Measurements from ENCODE around the gene KCTD5.
A peak's percentile ranks its signal among the peaks of the same experiment; 100 is the strongest.

The KCTD5 gene

DNA sequence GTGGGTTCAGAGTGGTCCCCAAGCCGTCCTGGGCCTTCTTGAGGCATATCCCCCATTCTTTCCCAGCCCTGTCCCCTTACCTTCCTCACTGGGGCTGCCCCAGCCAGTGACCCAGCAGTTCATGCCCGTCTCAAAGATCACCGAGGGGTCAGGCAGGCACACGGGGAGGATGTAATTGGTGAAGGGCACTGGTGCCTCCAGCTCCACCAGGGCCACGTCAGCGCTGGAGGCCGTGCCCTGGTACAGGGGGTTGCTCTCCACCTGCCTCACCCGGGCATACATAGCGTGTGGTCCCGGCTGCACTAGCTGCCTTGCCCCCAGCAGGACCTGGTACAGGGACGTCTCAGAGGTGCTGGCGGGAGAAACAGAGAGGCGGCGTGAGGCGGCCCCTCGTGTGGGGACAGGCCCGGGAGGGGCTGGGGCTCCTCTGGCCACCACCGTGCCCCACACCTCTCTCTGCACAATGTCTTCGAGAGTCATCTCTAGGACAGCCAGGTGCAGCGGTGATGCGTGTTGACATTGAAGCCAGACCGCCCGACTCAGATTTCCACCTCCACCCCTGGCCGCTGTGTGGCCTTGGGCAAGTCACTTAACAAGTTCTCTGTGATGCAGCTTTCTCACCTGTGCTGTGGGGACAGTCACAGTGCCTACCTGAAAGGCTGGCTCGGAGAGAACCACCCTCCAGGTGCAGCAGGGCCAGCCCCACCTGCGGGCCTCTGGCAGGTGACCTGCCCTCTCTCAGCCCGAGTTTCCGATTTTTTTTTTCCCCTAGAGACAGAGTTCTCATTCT lies 31.9 kb downstream of the KCTD5 start:
- ChIA-PET CTCF (no interaction called here), POLR2A (no interaction called here)
- no peak for DNase-seq (ENCODE audit: low read depth, low spot score)
- TF ChIP-seq, protein P1, sequence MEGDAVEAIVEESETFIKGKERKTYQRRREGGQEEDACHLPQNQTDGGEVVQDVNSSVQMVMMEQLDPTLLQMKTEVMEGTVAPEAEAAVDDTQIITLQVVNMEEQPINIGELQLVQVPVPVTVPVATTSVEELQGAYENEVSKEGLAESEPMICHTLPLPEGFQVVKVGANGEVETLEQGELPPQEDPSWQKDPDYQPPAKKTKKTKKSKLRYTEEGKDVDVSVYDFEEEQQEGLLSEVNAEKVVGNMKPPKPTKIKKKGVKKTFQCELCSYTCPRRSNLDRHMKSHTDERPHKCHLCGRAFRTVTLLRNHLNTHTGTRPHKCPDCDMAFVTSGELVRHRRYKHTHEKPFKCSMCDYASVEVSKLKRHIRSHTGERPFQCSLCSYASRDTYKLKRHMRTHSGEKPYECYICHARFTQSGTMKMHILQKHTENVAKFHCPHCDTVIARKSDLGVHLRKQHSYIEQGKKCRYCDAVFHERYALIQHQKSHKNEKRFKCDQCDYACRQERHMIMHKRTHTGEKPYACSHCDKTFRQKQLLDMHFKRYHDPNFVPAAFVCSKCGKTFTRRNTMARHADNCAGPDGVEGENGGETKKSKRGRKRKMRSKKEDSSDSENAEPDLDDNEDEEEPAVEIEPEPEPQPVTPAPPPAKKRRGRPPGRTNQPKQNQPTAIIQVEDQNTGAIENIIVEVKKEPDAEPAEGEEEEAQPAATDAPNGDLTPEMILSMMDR (IDR thresholded peaks at IDR 0.05; ENCODE audit: insufficient read depth, low read length, missing control alignments) = no peak
- H3K4me3 ChIP-seq (ENCODE audit: low read depth, low read length) = no peak overlapping the region

DNA sequence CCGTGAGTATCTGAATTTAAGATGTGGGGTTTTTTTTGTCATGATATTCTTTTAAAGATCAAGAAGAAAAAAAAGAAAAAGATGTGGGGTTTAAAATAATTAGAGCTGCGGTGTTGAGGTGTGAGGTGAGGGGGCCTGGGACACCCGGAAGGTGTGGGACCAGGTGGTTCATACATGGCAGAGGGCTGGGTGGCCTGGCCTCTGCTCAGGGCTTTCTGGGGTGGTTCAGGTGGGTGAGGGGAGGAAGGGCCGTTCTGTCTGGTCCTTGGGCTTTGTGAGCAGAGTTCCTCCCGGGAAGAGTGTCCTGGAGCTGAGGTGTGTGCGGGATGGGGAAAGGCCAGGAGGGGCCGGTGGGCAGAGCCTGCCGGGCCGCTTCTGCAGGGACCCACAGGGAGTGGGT lies 32.7 kb downstream of the KCTD5 start:
- TF ChIP-seq, protein P1 (IDR thresholded peaks at IDR 0.05; ENCODE audit: insufficient read depth, low read length, missing control alignments) = no peak
- POLR2A ChIA-PET = no interaction called here
- DNase-seq (ENCODE audit: low read depth, low spot score) = no peak
- H3K4me3 ChIP-seq (ENCODE audit: low read depth, low read length) = no peak overlapping the region
- CTCF ChIA-PET = no interaction called here

DNA sequence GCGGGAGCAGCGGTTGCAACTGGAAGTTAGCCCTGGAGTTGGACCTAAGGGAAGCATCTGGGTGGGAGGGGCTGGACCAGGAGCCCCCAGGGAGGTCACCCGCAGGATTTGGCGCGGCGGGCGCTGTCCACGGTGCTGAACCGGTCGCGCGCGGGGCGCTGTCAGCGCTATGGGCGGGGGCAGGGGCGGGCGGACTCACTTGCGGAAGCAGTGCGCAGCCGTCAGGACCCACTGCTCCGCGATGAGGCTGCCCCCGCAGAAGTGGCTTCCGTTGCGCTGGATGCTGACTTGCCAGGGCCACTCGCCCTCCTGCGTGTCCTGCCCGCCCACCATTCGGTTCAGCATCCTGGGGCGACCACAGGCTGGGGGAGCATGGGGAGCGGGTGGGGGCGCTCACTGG lies 33.2 kb downstream of the KCTD5 start:
- CTCF ChIA-PET = no interaction called here
- DNase-seq (ENCODE audit: low read depth, low spot score) = no peak
- TF ChIP-seq, protein P1 (IDR thresholded peaks at IDR 0.05; ENCODE audit: insufficient read depth, low read length, missing control alignments) = no peak
- POLR2A ChIA-PET = no interaction called here
- H3K4me3 ChIP-seq (ENCODE audit: low read depth, low read length) = peak overlapping the region; percentile 15

DNA sequence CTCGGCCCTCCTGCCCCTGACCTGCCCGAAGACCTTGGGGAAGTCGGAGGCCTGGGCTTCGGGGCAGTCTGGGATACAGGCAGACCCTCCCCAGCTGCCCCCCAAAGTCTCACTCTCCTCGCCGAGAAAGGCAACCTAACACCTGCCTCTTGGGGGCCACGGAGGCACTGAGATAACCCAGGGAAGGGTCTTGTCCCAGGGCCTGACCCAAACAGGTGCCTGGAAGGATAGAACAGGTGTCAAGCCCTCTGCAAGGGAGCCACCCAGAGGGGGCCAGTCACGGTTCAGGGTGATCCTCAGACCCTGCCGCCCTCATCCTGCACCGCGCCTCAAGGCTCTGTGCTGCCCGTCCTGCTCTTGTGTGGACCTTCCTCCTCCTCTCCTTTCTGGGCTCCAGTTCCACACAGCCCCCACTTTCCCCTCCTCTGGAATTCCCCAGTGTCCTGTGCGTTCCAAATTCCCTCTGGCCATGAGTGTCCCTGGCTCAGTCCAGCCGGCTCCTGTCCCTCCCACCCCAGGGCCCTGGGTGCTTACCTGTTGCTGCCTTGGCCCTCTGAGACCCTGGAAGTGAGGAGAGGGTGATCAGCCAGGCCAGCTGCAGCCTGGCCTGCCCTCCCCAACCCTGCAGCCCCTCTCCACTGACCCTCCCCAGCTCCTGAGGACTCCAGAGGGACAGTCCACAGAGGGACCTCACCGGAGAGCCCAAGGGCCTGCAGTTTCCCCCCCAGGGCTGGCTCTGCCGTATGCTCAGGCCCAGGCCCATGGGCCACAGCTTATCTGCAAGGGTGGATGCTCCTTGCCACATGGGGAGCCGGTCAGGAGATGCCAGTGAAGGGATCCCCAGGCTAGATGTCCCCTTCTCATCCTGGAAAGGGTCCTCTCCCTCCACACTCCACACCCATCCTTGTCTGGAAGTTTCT lies 33.9 kb downstream of the KCTD5 start:
- CTCF ChIA-PET = no interaction called here
- no peak overlapping the region; the same call in 1 of the 2 replicates for H3K4me3 ChIP-seq (ENCODE audit: low read depth, low read length)
- no peak for DNase-seq (ENCODE audit: low read depth, low spot score)
- TF ChIP-seq, protein P1 (IDR thresholded peaks at IDR 0.05; ENCODE audit: insufficient read depth, low read length, missing control alignments) = no peak
- POLR2A ChIA-PET = no interaction called here

DNA sequence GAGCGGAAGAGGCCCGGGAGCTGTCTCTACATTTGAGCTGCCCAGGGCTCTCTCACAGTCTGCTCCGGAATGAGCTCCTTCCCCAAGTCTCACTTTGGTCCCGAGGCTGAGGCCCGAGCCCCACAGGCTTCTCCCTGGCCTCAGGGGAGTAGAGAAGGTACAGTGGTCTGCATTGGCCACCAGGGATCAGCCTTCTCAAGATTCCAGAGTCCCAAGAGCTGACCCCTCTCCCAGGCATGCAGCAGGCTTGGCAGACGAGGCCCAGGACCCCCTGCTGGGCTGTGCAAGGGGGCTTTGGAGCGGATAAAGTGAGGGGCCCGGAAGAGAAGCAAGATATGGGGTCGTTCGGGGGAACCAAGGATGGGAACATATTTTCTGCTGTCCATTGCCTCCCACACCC lies 34.6 kb downstream of the KCTD5 start:
- ChIA-PET POLR2A (no interaction called here), CTCF (no interaction called here)
- no peak for DNase-seq (ENCODE audit: low read depth, low spot score)
- H3K4me3 ChIP-seq (ENCODE audit: low read depth, low read length) = no peak overlapping the region
- TF ChIP-seq, protein P1 (IDR thresholded peaks at IDR 0.05; ENCODE audit: insufficient read depth, low read length, missing control alignments) = no peak

All from AG04449 (cell line).